Mesenchymal stem cell (in vitro differentiated cells and primary cell): ENCODE data around the gene DESI1.
"Not testable (repeated sequence)": the region's sequence is repeated elsewhere in the genome, so short reads cannot be mapped to it uniquely, and the experiment has no call there.

ENCODE experiments used
- DNase-seq: peaks from one replicate; pipeline ENCODE4 v3.0.0-alpha.2; 2013
- H2AFZ ChIP-seq: one replicate; pipeline ENCODE4 v1.6.1; 2013; ENCODE audit warnings: low read depth, mild to moderate bottlenecking, control low read depth, inconsistent platforms, low read length, moderate library complexity
- H2AK5ac ChIP-seq: 2 replicates; pipeline ENCODE4 v1.6.1; 2013; ENCODE audit warnings: low read length, moderate library complexity, mild to moderate bottlenecking, inconsistent platforms; ENCODE audit not compliant: severe bottlenecking
- H2BK120ac ChIP-seq: one replicate; pipeline ENCODE4 v1.6.1; 2013; ENCODE audit warnings: low read depth, mild to moderate bottlenecking, inconsistent platforms, low read length, moderate library complexity
- H2BK12ac ChIP-seq, 2 experiments: one replicate each; pipeline ENCODE4 v1.6.1; 2013; ENCODE audit warnings: inconsistent platforms in 2 of 2, low read length in 2 of 2, mild to moderate bottlenecking in 2 of 2, moderate library complexity in 2 of 2, control low read depth in 1 of 2
- H2BK15ac ChIP-seq: one replicate; pipeline ENCODE4 v1.6.1; 2013; ENCODE audit warnings: mild to moderate bottlenecking, low read depth, inconsistent platforms; ENCODE audit not compliant: poor library complexity, severe bottlenecking
- H2BK5ac ChIP-seq: 2 replicates; pipeline ENCODE4 v1.6.1; 2013; ENCODE audit warnings: low read depth, mild to moderate bottlenecking, low read length, control low read depth, inconsistent platforms; ENCODE audit not compliant: poor library complexity, severe bottlenecking
- H3K14ac ChIP-seq, 2 experiments: one replicate each; pipeline ENCODE4 v1.6.1; 2013; ENCODE audit warnings: inconsistent platforms in 2 of 2, low read length in 2 of 2, control low read depth in 1 of 2, mild to moderate bottlenecking in 1 of 2, moderate library complexity in 1 of 2
- H3K18ac ChIP-seq, 2 experiments: one replicate each; pipeline ENCODE4 v1.6.1; 2013; ENCODE audit warnings: inconsistent platforms in 2 of 2, low read length in 2 of 2, control low read depth in 1 of 2, low read depth in 1 of 2, mild to moderate bottlenecking in 1 of 2
- H3K23ac ChIP-seq, 2 experiments: one replicate each; pipeline ENCODE4 v1.6.1; 2013; ENCODE audit warnings: inconsistent platforms in 2 of 2, low read length in 2 of 2, mild to moderate bottlenecking in 2 of 2, moderate library complexity in 2 of 2, control low read depth in 1 of 2
- H3K27ac ChIP-seq: 2 replicates; pipeline ENCODE4 v1.5.1; 2013; ENCODE audit warnings: mild to moderate bottlenecking, moderate library complexity, low read length, control low read depth, inconsistent platforms; ENCODE audit not compliant: poor library complexity, severe bottlenecking
- H3K27me3 ChIP-seq, 2 experiments: 2 replicates each; pipeline versions ENCODE4 v1.6.1 to v1.7.0; 2013; ENCODE audit warnings: low read length in 2 of 2, mild to moderate bottlenecking in 2 of 2, moderate library complexity in 2 of 2, control low read depth in 1 of 2, inconsistent platforms in 1 of 2; ENCODE audit not compliant: control insufficient read depth in 1 of 2, insufficient read depth in 1 of 2
- H3K36me3 ChIP-seq, 2 experiments: 2 replicates each; pipeline versions ENCODE4 v1.6.1 to v1.7.0; 2013; ENCODE audit warnings: low read length in 2 of 2, control low read depth in 1 of 2, inconsistent platforms in 1 of 2, low read depth in 1 of 2, mild to moderate bottlenecking in 1 of 2; ENCODE audit not compliant: insufficient read depth in 2 of 2, control insufficient read depth in 1 of 2
- H3K4ac ChIP-seq, 2 experiments: one replicate each; pipeline ENCODE4 v1.6.1; 2013; ENCODE audit warnings: inconsistent platforms in 2 of 2, low read length in 2 of 2, mild to moderate bottlenecking in 2 of 2, moderate library complexity in 2 of 2, control low read depth in 1 of 2, low read depth in 1 of 2
- H3K4me1 ChIP-seq: 2 replicates; pipeline ENCODE4 v1.6.1; 2013; ENCODE audit warnings: low read depth, low read length, control low read depth; ENCODE audit not compliant: control insufficient read depth, insufficient read depth
- H3K4me2 ChIP-seq: 2 replicates; pipeline ENCODE4 v1.6.1; 2013; ENCODE audit warnings: low read length, mild to moderate bottlenecking, inconsistent platforms; ENCODE audit not compliant: poor library complexity, severe bottlenecking
- H3K4me3 ChIP-seq, 2 experiments: 2 replicates each; pipeline versions ENCODE4 v1.5.1 to v1.7.0; 2013; ENCODE audit warnings: low read length in 2 of 2, mild to moderate bottlenecking in 2 of 2, control low read depth in 1 of 2, low read depth in 1 of 2; ENCODE audit not compliant: insufficient read depth in 1 of 2
- H3K79me1 ChIP-seq: replicated peaks from 2 replicates; pipeline ENCODE4 v1.6.1; 2013; ENCODE audit warnings: mild to moderate bottlenecking, control low read depth, low read length, inconsistent platforms; ENCODE audit not compliant: poor library complexity, severe bottlenecking
- H3K9ac ChIP-seq: 2 replicates; pipeline ENCODE4 v1.7.0; 2013; ENCODE audit warnings: mild to moderate bottlenecking, low read length, moderate library complexity
- H3K9me3 ChIP-seq: 2 replicates; pipeline ENCODE4 v1.7.0; 2013; ENCODE audit warnings: mild to moderate bottlenecking, low read length; ENCODE audit not compliant: control insufficient read depth
- H4K8ac ChIP-seq: one replicate; pipeline ENCODE4 v1.6.1; 2013; ENCODE audit warnings: inconsistent platforms, mild to moderate bottlenecking, low read length, moderate library complexity
- H4K91ac ChIP-seq: one replicate; pipeline ENCODE4 v1.6.1; 2013; ENCODE audit warnings: mild to moderate bottlenecking, low read length, inconsistent platforms
- WGBS: methylation state at CpG from one replicate; pipeline ENCODE4 v1.1.7; 2013; ENCODE audit warnings: mixed read lengths; 5-methylcytosine and 5-hydroxymethylcytosine counted together

Gene DESI1

GRCh38 chr22:41638124-41638523 is 17.3 kb upstream of the DESI1 start:
- H3K27ac ChIP-seq, result no peak overlapping the region
- H2AFZ ChIP-seq, result no peak overlapping the region
- H2AK5ac ChIP-seq, result no peak overlapping the region
- H3K14ac ChIP-seq, result no peak overlapping the region
- H3K9me3 ChIP-seq, result no peaks in the 10 kb centered on the region
- H3K23ac ChIP-seq, result no peak overlapping the region
- H2BK12ac ChIP-seq, result no peak overlapping the region
- no peaks in the 10 kb centered on the region for H3K4me1 ChIP-seq
- no peak overlapping the region for H3K4me2 ChIP-seq
- no peak overlapping the region for H3K9ac ChIP-seq
- H4K91ac ChIP-seq, result no peak overlapping the region
- no peak for DNase-seq
- no peak overlapping the region for H3K4ac ChIP-seq
- H2BK15ac ChIP-seq, result no peak overlapping the region
- H3K79me1 ChIP-seq, result peaks cover 11% of the 10 kb centered on the region
- H3K27me3 ChIP-seq, result no peaks in the 10 kb centered on the region
- H4K8ac ChIP-seq, result no peak overlapping the region
- H2BK5ac ChIP-seq, result no peak overlapping the region
- H2BK120ac ChIP-seq, result no peak overlapping the region
- 98% methylated on average over 4 of the region's 5 CpGs for WGBS
- H3K36me3 ChIP-seq, result peaks cover 47 to 94% of the 10 kb centered on the region in 2 experiments
- H3K4me3 ChIP-seq, result no peak overlapping the region
- no peak overlapping the region for H3K18ac ChIP-seq

- not testable (repeated sequence) for H4K8ac ChIP-seq, H2BK12ac ChIP-seq, H3K4me2 ChIP-seq, H3K27ac ChIP-seq, H3K27me3 ChIP-seq, H3K23ac ChIP-seq, H2BK5ac ChIP-seq, H3K4ac ChIP-seq, H2BK15ac ChIP-seq, H3K4me1 ChIP-seq, H2AFZ ChIP-seq, H3K18ac ChIP-seq, H2AK5ac ChIP-seq, H3K14ac ChIP-seq, DNase-seq, H3K9ac ChIP-seq, H2BK120ac ChIP-seq, H3K9me3 ChIP-seq, H4K91ac ChIP-seq, H3K4me3 ChIP-seq
- 95% methylated on average over 8 of the region's 8 CpGs for WGBS
- H3K36me3 ChIP-seq, result peaks cover 45 to 92% of the 10 kb centered on the region in 2 experiments
- peaks cover 11% of the 10 kb centered on the region for H3K79me1 ChIP-seq
Observed at GRCh38 chr22:41637623-41638022, 16.8 kb upstream of the DESI1 start.

- no peaks in the 10 kb centered on the region for H3K27me3 ChIP-seq
- no peaks in the 10 kb centered on the region for H3K4me1 ChIP-seq
- no peak overlapping the region for H3K14ac ChIP-seq
- WGBS, result 77% methylated on average over 3 of the region's 7 CpGs
- H2AFZ ChIP-seq, result no peak overlapping the region
- no peak overlapping the region for H2AK5ac ChIP-seq
- no peak overlapping the region for H4K91ac ChIP-seq
- H3K4ac ChIP-seq, result no peak overlapping the region
- H3K23ac ChIP-seq, result no peak overlapping the region
- H3K79me1 ChIP-seq, result peaks cover 11% of the 10 kb centered on the region
- no peak overlapping the region for H3K18ac ChIP-seq
- no peak overlapping the region for H2BK120ac ChIP-seq
- no peak overlapping the region for H2BK15ac ChIP-seq
- no peak overlapping the region for H2BK12ac ChIP-seq
- no peaks in the 10 kb centered on the region for H3K9me3 ChIP-seq
- H3K27ac ChIP-seq, result no peak overlapping the region
- no peak overlapping the region for H3K4me3 ChIP-seq
- no peak overlapping the region for H2BK5ac ChIP-seq
- no peak overlapping the region for H4K8ac ChIP-seq
- no peak for DNase-seq
- peak overlapping the region; percentile 44 for H3K9ac ChIP-seq
- H3K36me3 ChIP-seq, result peaks cover 51 to 85% of the 10 kb centered on the region in 2 experiments
- H3K4me2 ChIP-seq, result no peak overlapping the region
Observed at GRCh38 chr22:41636467-41636866, 15.6 kb upstream of the DESI1 start.

GRCh38 chr22:41634610-41635009 is 13.8 kb upstream of the DESI1 start:
- H2BK12ac ChIP-seq, H3K4me2 ChIP-seq, H4K8ac ChIP-seq, H4K91ac ChIP-seq, H2AFZ ChIP-seq, DNase-seq, H3K27me3 ChIP-seq, H3K4me3 ChIP-seq, H3K14ac ChIP-seq, H2AK5ac ChIP-seq, H3K4ac ChIP-seq, H3K79me1 ChIP-seq, H3K27ac ChIP-seq, H3K9ac ChIP-seq, H2BK5ac ChIP-seq, H3K4me1 ChIP-seq, H2BK120ac ChIP-seq, H3K9me3 ChIP-seq, H3K23ac ChIP-seq, H2BK15ac ChIP-seq, H3K18ac ChIP-seq: not testable (repeated sequence)
- 97% methylated on average over 6 of the region's 8 CpGs for WGBS
- H3K36me3 ChIP-seq, result peaks cover 53 to 75% of the 10 kb centered on the region in 2 experiments
